BJ (cell line): ENCODE data around the gene FBXW8. TPM values are rescaled to one million over a fixed set of nuclear protein-coding genes. Genes with fewer than 3 reads are reported as not detected.

Experiments used
- CTCF ChIA-PET: fragments of 350-600 bp; formaldehyde crosslinking; extraction: SDS; loops from one replicate; lab custom pipeline; 2021; ENCODE audit warnings: antibody characterized with exemption, inconsistent platforms; lab: Yijun Ruan, JAX
- POLR2A ChIA-PET: fragments of 300-600 bp; sonication (Branson Sonifier 250); formaldehyde crosslinking; extraction: SDS; loops from one replicate; lab custom pipeline; 2021; ENCODE audit warnings: antibody characterized with exemption; lab: Charles Lee
- DNase-seq: peaks from one replicate; pipeline ENCODE4 v3.0.0-alpha.2; 2011; ENCODE audit warnings: low read depth
- H3K27me3 ChIP-seq: 2 replicates; pipeline ENCODE4 v1.6.0; 2011; ENCODE audit warnings: low read length; ENCODE audit not compliant: control insufficient read depth, insufficient read depth
- H3K36me3 ChIP-seq: 2 replicates; pipeline ENCODE4 v1.5.1; 2011; ENCODE audit warnings: low read length; ENCODE audit not compliant: control insufficient read depth, insufficient read depth
- H3K4me3 ChIP-seq: 2 replicates; pipeline ENCODE4 v1.5.1; 2011; ENCODE audit warnings: low read depth, mild to moderate bottlenecking, control low read depth, low read length
- polyA plus RNA-seq: library from polyadenylated mRNA; depleted of rRNA; stranded (reverse); fragments of >200 nt; gene quantifications from 2 replicates; pipeline ENCODE4 v1.2.3, GENCODE V29; 2011
- TF ChIP-seq, protein P1 (sequence below): IDR thresholded peaks from 2 replicates; pipeline ENCODE4 v1.5.1; 2011; ENCODE audit warnings: low read depth, mild to moderate bottlenecking, control low read depth, inconsistent platforms, low read length, moderate library complexity; ENCODE audit not compliant: insufficient read depth

Gene FBXW8
- polyA plus RNA-seq, 1 experiment, result 27.3 TPM

DNA sequence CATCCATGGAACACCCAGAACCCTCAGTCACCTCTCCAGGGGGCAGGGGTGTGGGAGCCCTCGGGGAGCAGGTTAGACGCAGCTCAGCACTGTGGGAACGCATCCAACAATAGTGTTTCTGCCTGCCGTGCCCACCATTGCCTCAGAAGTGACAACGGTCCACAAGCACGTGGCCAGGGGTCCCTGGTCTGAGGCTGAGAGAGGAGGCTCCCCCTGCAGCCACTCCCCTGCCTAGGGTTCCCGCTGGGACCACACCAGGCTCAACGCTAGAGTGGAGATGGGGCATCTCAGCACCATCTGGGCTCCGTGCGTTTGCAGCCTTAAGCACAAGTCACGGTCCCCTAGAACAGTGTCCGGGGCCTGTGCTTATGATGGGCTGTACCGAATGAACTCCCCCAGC is 125.8 kb downstream of the FBXW8 start:
- peaks cover 20% of the 10 kb centered on the region for H3K27me3 ChIP-seq
- no peak for DNase-seq
- no peak overlapping the region for H3K4me3 ChIP-seq
- TF ChIP-seq, protein P1, sequence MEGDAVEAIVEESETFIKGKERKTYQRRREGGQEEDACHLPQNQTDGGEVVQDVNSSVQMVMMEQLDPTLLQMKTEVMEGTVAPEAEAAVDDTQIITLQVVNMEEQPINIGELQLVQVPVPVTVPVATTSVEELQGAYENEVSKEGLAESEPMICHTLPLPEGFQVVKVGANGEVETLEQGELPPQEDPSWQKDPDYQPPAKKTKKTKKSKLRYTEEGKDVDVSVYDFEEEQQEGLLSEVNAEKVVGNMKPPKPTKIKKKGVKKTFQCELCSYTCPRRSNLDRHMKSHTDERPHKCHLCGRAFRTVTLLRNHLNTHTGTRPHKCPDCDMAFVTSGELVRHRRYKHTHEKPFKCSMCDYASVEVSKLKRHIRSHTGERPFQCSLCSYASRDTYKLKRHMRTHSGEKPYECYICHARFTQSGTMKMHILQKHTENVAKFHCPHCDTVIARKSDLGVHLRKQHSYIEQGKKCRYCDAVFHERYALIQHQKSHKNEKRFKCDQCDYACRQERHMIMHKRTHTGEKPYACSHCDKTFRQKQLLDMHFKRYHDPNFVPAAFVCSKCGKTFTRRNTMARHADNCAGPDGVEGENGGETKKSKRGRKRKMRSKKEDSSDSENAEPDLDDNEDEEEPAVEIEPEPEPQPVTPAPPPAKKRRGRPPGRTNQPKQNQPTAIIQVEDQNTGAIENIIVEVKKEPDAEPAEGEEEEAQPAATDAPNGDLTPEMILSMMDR, result no peak
- H3K36me3 ChIP-seq, result no peaks in the 10 kb centered on the region
- ChIA-PET CTCF (no interaction called here), POLR2A (no interaction called here)

DNA sequence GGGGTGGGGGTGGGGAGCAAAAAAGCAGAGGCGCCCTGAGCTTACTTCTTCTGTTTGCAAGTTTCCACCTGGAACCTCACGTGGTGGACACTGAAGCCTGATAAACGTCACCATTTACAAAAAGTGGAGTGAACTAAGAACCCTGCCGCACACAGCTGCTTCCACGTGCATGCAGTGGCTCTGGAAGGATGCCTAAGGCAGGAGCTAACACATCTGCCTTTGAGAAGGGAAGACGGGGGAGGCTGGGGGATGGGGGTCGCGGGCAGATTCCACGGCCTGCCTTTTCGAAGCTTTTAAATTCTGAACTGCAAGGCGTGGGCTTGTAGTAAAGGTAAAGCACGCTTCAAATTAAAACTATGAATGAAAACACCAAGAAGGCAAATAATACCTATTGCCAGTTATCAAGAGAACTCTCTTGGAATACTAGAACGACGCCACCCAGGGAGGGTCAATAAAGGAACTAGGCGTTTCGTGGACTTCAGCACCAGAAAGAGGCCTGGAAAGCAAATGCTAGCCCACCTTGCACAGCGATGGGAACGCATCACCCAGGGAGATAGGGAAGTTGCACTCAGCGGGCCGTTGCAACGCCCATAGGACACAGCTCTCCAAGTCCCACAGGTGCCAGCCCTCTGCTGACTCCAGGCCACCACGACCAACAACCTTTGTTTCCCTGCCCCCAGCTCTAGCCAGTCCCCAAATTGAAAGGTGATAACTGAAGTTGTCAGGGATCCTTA is 126.7 kb downstream of the FBXW8 start:
- Histone ChIP-seq H3K4me3 (no peak overlapping the region), H3K27me3 (peaks cover 20% of the 10 kb centered on the region), H3K36me3 (no peaks in the 10 kb centered on the region)
- no peak for DNase-seq
- ChIA-PET CTCF (interaction anchor here (1.1 kb wide), 1 partner anchor 9 kb away, joined by 3 read pairs; no protein-coding TSS in a partner anchor), POLR2A (no interaction called here)
- TF ChIP-seq, protein P1, result no peak

DNA sequence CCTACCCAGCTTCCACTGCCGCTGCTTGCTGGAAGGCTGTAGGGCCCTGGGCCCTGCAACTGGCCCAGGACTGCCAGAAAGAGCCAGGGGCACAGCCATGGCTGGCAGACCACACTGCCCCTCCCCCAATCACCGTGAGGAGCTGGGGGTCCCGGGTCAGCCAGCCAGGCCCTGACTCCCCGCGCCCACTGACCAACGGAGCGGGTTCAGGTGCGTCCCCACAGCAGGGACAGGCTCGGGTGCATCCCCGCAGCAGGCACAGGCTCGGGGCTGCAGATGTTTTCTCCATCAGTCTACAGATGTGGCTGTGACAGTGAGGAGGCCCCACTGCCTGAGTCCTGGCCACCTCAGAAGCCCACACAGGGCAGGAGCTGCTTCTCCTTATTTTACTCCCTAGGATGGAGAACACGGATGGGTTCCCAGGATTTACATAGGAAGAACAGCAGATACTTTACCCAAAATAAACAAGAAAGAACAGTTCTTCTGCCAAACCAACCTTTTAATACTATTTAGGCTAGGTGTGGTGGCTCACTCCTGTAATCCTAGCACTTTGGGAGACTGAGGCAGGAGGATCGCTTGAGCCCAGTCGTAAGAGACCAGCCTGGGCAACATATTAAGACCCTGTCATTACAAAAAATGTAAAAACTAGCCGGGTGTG is 127.4 kb downstream of the FBXW8 start:
- TF ChIP-seq, protein P1, result no peak
- Histone ChIP-seq H3K4me3 (no peak overlapping the region), H3K36me3 (no peaks in the 10 kb centered on the region), H3K27me3 (peaks cover 17% of the 10 kb centered on the region)
- CTCF ChIA-PET, result interaction anchor here (0.8 to 1.1 kb wide), 2 partner anchors 10 to 12 kb away, joined by 3 read pairs; no protein-coding TSS in a partner anchor
- no peak for DNase-seq
- POLR2A ChIA-PET, result no interaction called here

DNA sequence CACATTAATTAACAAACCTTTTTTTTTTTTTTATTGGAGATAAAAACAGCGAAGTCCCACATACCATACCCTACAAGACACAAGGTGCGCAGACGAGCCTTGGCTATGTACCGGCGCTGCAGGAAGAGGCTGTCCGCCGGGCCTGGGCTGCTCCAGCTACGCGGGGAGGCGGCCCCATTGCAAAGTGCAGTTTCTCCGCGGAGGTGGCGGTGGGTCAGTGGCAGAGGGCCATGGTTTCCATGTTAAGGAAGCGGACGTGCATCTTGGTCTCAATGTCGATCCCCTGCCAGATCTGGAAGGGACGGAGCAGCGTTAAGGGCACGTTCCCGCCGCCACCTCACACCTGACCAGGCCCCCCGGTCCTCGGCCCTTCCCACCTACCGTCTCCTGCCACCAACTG is 128.2 kb downstream of the FBXW8 start:
- DNase-seq, result no peak
- Histone ChIP-seq H3K27me3 (peaks cover 10% of the 10 kb centered on the region), H3K36me3 (no peaks in the 10 kb centered on the region), H3K4me3 (no peak overlapping the region)
- TF ChIP-seq, protein P1, result no peak
- ChIA-PET CTCF (interaction anchor here (0.8 kb wide), 1 partner anchor 13 kb away, joined by 3 read pairs; no protein-coding TSS in a partner anchor), POLR2A (no interaction called here)

DNA sequence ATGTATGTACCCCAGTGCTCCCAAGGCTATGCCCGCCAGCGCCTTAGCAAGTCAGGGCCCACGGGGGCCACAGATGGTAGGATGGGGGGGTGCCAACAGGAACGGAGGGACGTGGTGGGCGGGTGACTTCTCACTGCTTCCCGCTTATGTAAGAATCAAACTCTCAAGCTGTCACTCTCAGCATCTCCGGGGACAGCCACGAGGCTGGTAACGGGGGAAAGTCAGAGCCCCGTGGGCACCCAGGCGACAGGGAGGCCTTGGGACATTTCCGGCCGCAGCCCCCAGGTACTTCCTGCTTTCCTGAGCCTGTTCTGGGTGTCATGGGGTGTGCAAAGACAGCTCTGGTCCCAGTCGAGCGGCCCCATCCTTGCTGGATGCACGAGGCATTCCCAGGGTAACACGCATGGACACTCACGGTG is 129.2 kb downstream of the FBXW8 start:
- H3K36me3 ChIP-seq, result no peaks in the 10 kb centered on the region
- CTCF ChIA-PET, result no interaction called here
- peaks cover 5% of the 10 kb centered on the region; the same call in 1 of the 2 replicates for H3K27me3 ChIP-seq
- POLR2A ChIA-PET, result no interaction called here
- DNase-seq, result no peak
- TF ChIP-seq, protein P1, result no peak
- H3K4me3 ChIP-seq, result no peak overlapping the region
